ENCODE data around the gene ZRANB3.
"Not testable (repeated sequence)": the region's sequence is repeated elsewhere in the genome, so short reads cannot be mapped to it uniquely, and the experiment has no call there.

ZRANB3 gene

DNA sequence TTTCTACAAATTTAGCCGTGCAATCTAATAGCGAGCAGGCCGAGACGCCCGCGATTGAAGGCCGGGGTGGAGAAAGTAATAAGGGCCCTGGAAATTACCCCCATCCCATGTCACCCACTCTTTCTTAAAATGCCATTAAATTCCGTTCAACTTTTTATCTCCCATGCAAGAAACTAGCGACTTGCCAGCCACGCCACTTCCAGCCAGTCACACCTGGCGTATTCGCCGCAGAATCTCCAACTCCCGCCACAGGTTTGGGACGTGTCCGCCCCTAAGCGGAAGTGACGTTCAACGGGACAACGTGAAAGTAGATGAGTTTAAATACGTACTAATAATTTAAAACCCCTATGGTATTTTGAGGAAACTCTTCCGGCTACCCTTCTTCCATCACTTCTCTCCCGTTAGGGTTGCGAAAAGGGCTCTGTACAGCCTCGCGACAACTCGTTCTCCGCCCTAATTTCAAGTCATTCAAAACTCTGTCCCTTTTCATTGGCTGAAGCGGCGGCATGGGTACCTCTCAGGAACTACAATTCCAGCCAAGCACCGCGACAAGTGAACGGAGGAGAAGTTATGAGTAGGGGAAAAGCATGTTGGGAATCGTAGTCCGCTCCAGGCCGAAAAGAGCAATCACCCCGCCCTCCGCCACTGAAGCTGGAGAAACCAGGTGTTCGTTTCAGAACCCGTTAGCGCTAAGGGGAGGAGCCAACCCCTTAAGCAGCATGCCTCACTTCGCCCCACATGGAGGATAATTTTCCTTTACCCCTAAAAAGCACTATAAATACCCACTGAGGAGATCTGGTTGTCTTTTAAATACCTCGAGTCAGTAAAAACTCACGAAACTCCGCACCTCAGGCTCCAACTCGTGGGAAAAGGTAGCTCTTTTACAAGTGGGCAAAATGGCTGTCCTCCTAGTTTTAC is at the start of gene ZRANB3:
Gene ZRANB3, minus strand, starts transcription at position 906 of the 918 bp plus-strand sequence.
- H3K4me3 ChIP-seq (ENCODE audit: low read depth in 1 of 2, low read length in 2 of 2): peak within 1 kb of the TSS; percentile 86 to 95
- peak within 1 kb of the TSS; percentile 55 for H3K9ac ChIP-seq (ENCODE audit: low read length)
- H3K36me3 ChIP-seq (ENCODE audit: insufficient read depth, low read length): no peaks in the 10 kb centered on the region
- peaks cover 6% of the 10 kb centered on the region for H3K4me1 ChIP-seq (ENCODE audit: insufficient read depth, low read length)
- H3K27me3 ChIP-seq (ENCODE audit: control insufficient read depth in 1 of 2, insufficient read depth in 2 of 2, low read length in 2 of 2): no peaks in the 10 kb centered on the region
- peak within 1 kb of the TSS; percentile 88 for H3K27ac ChIP-seq (ENCODE audit: low read depth, low read length)
- no peaks in the 10 kb centered on the region for H3K9me3 ChIP-seq (ENCODE audit: low read length)

DNA sequence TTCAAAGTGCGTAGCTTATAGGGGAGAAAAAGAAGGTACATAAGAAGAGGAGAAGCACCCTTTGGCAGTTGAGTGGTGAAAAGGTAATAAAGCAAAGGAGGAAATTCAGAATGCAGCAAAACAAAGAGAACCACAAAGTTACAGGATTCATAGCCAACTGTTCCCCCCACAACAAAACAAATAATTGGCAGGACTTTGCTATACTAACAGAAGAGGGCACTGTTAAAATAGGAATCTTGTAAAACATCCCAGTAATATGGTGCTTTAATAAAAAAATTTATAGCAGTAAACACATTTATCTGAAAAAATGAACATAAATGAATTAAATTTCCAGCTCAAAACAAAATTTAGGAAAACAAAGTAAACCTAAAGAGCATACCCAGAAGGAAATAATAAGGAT is 42.6 kb upstream of the ZRANB3 start:
- no peak overlapping the region for H3K4me3 ChIP-seq (ENCODE audit: low read depth in 1 of 2, low read length in 2 of 2)
- H3K9me3 ChIP-seq (ENCODE audit: low read length): no peaks in the 10 kb centered on the region

GRCh38 chr2:135570884-135571283 is 39.9 kb upstream of the ZRANB3 start:
- H3K36me3 ChIP-seq (ENCODE audit: insufficient read depth, low read length): peaks cover 3% of the 10 kb centered on the region
- no peak overlapping the region for H3K27ac ChIP-seq (ENCODE audit: low read depth, low read length)
- no peak overlapping the region for H3K9ac ChIP-seq (ENCODE audit: low read length)
- H3K9me3 ChIP-seq (ENCODE audit: low read length): no peaks in the 10 kb centered on the region
- no peak overlapping the region for H3K4me3 ChIP-seq (ENCODE audit: low read depth in 1 of 2, low read length in 2 of 2)
- no peaks in the 10 kb centered on the region for H3K4me1 ChIP-seq (ENCODE audit: insufficient read depth, low read length)
- H3K27me3 ChIP-seq (ENCODE audit: control insufficient read depth in 1 of 2, insufficient read depth in 2 of 2, low read length in 2 of 2): no peaks in the 10 kb centered on the region

More for the DNA sequence above, 42.6 kb upstream of the ZRANB3 start:
- H3K27ac ChIP-seq (ENCODE audit: low read depth, low read length): no peak overlapping the region
- H3K36me3 ChIP-seq (ENCODE audit: insufficient read depth, low read length): peaks cover 3% of the 10 kb centered on the region
- no peak overlapping the region for H3K9ac ChIP-seq (ENCODE audit: low read length)
- H3K4me1 ChIP-seq (ENCODE audit: insufficient read depth, low read length): no peaks in the 10 kb centered on the region
- H3K27me3 ChIP-seq (ENCODE audit: control insufficient read depth in 1 of 2, insufficient read depth in 2 of 2, low read length in 2 of 2): no peaks in the 10 kb centered on the region

DNA sequence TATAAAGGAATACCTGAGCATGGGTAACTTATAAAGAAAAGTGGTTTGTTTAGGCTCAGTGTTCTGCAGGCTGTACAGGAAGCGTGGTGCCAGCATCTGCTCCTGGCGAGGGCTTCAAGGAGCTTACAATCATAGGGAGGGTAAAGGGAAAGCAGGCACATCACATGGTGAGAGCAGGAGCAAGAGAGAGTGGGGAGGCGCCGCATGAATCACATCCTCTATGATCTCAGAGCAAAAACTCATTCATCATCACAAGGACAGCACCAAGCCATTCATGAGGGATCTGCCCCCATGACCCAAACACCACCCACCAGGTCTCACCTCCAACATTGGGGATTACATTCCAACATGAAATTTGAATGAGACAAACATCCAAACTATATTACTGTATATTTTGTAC is 32.8 kb upstream of the ZRANB3 start:
- Histone ChIP-seq H3K27ac (ENCODE audit: low read depth, low read length) (no peak overlapping the region), H3K4me1 (ENCODE audit: insufficient read depth, low read length) (no peaks in the 10 kb centered on the region), H3K36me3 (ENCODE audit: insufficient read depth, low read length) (no peaks in the 10 kb centered on the region), H3K4me3 (ENCODE audit: low read depth in 1 of 2, low read length in 2 of 2) (no peak overlapping the region), H3K9me3 (ENCODE audit: low read length) (no peaks in the 10 kb centered on the region), H3K9ac (ENCODE audit: low read length) (no peak overlapping the region), H3K27me3 (ENCODE audit: control insufficient read depth in 1 of 2, insufficient read depth in 2 of 2, low read length in 2 of 2) (no peaks in the 10 kb centered on the region)

DNA sequence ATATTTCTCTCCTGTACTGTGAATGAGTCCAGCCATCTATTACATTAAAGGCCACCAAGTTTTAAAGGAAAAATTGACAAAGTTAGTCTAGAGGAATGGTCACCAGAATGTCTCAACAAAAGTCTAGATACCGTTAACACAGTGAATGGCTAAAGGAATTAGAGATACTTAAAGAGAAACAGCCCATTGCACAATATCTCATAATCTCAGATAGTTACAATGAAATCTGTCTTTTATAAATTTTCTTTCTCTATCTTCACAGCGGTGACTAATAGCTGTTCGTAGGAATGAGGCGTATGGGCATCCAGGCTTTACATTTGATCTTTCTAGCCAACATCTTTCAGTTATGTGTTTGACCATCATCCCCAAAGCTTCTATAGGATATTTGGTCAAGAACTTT is 30.9 kb upstream of the ZRANB3 start:
- Histone ChIP-seq H3K36me3 (ENCODE audit: insufficient read depth, low read length) (no peaks in the 10 kb centered on the region), H3K4me3 (ENCODE audit: low read depth in 1 of 2, low read length in 2 of 2) (no peak overlapping the region), H3K27ac (ENCODE audit: low read depth, low read length) (no peak overlapping the region), H3K4me1 (ENCODE audit: insufficient read depth, low read length) (no peaks in the 10 kb centered on the region), H3K9me3 (ENCODE audit: low read length) (no peaks in the 10 kb centered on the region), H3K27me3 (ENCODE audit: control insufficient read depth in 1 of 2, insufficient read depth in 2 of 2, low read length in 2 of 2) (no peaks in the 10 kb centered on the region), H3K9ac (ENCODE audit: low read length) (no peak overlapping the region)

DNA sequence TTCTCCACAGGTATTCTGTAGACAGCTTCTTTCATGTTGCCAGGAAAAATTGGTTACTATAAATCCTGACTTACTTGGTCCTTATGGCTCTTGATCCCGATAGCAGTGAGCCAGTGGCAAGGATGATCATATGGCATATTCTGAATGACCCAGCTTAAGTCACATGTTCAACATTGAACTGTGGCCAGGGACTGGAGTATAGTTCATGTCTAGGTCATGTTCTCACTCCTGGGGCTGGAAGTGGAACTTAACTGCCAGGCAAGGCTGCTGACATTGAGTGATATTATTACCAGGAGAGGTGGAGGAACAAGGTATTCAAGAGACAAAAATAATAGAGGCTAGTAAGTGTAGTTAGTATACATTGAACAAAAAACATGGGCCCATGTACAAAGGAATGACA is 26.5 kb upstream of the ZRANB3 start:
- Histone ChIP-seq H3K27ac (ENCODE audit: low read depth, low read length) (no peak overlapping the region), H3K9ac (ENCODE audit: low read length) (no peak overlapping the region), H3K4me3 (ENCODE audit: low read depth in 1 of 2, low read length in 2 of 2) (no peak overlapping the region), H3K27me3 (ENCODE audit: control insufficient read depth in 1 of 2, insufficient read depth in 2 of 2, low read length in 2 of 2) (no peaks in the 10 kb centered on the region), H3K36me3 (ENCODE audit: insufficient read depth, low read length) (no peaks in the 10 kb centered on the region), H3K4me1 (ENCODE audit: insufficient read depth, low read length) (no peaks in the 10 kb centered on the region), H3K9me3 (ENCODE audit: low read length) (no peaks in the 10 kb centered on the region)

GRCh38 chr2:135555311-135555710 is 24.3 kb upstream of the ZRANB3 start:
- no peaks in the 10 kb centered on the region for H3K27me3 ChIP-seq (ENCODE audit: control insufficient read depth in 1 of 2, insufficient read depth in 2 of 2, low read length in 2 of 2)
- no peak overlapping the region for H3K9ac ChIP-seq (ENCODE audit: low read length)
- H3K36me3 ChIP-seq (ENCODE audit: insufficient read depth, low read length): no peaks in the 10 kb centered on the region
- H3K4me3 ChIP-seq (ENCODE audit: low read depth in 1 of 2, low read length in 2 of 2): no peak overlapping the region
- H3K9me3 ChIP-seq (ENCODE audit: low read length): no peaks in the 10 kb centered on the region
- no peak overlapping the region for H3K27ac ChIP-seq (ENCODE audit: low read depth, low read length)
- no peaks in the 10 kb centered on the region for H3K4me1 ChIP-seq (ENCODE audit: insufficient read depth, low read length)

DNA sequence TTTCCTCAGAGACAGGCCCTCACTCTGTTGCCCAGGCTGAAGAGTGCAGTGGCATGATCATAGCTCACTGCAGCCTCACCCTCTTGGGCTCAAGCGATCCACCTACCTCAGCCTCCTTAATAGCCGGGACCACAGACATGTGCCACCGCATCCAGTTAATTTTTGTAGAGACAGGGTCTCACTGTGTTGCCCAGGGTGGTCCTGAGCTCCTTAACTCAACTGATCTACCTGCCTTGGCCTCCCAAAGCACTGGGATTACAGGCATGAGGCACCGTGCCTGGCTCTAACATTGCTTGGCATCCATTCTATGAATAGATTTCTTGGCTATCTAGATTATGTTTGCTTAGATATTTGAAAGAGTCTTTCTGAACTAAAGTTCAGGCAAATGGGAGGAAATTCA is 21.9 kb upstream of the ZRANB3 start:
- Histone ChIP-seq H3K27me3 (ENCODE audit: control insufficient read depth in 1 of 2, insufficient read depth in 2 of 2, low read length in 2 of 2) (no peaks in the 10 kb centered on the region), H3K9me3 (ENCODE audit: low read length) (no peaks in the 10 kb centered on the region), H3K36me3 (ENCODE audit: insufficient read depth, low read length) (no peaks in the 10 kb centered on the region), H3K27ac (ENCODE audit: low read depth, low read length) (no peak overlapping the region), H3K4me1 (ENCODE audit: insufficient read depth, low read length) (no peaks in the 10 kb centered on the region), H3K9ac (ENCODE audit: low read length) (no peak overlapping the region), H3K4me3 (ENCODE audit: low read depth in 1 of 2, low read length in 2 of 2) (no peak overlapping the region)

- Histone ChIP-seq H3K27ac (ENCODE audit: low read depth, low read length) (no peak overlapping the region), H3K9me3 (ENCODE audit: low read length) (no peaks in the 10 kb centered on the region), H3K36me3 (ENCODE audit: insufficient read depth, low read length) (no peaks in the 10 kb centered on the region), H3K4me1 (ENCODE audit: insufficient read depth, low read length) (no peaks in the 10 kb centered on the region), H3K4me3 (ENCODE audit: low read depth in 1 of 2, low read length in 2 of 2) (no peak overlapping the region), H3K9ac (ENCODE audit: low read length) (no peak overlapping the region), H3K27me3 (ENCODE audit: control insufficient read depth in 1 of 2, insufficient read depth in 2 of 2, low read length in 2 of 2) (no peaks in the 10 kb centered on the region)
Observed at GRCh38 chr2:135551356-135551755, 20.3 kb upstream of the ZRANB3 start.

- no peaks in the 10 kb centered on the region for H3K27me3 ChIP-seq (ENCODE audit: control insufficient read depth in 1 of 2, insufficient read depth in 2 of 2, low read length in 2 of 2)
- H3K27ac ChIP-seq (ENCODE audit: low read depth, low read length): no peak overlapping the region
- no peaks in the 10 kb centered on the region for H3K9me3 ChIP-seq (ENCODE audit: low read length)
- H3K4me3 ChIP-seq (ENCODE audit: low read depth in 1 of 2, low read length in 2 of 2): no peak overlapping the region
- H3K9ac ChIP-seq (ENCODE audit: low read length): no peak overlapping the region
- H3K36me3 ChIP-seq (ENCODE audit: insufficient read depth, low read length): no peaks in the 10 kb centered on the region
- no peaks in the 10 kb centered on the region for H3K4me1 ChIP-seq (ENCODE audit: insufficient read depth, low read length)
Observed at GRCh38 chr2:135547311-135547710, 16.3 kb upstream of the ZRANB3 start.

DNA sequence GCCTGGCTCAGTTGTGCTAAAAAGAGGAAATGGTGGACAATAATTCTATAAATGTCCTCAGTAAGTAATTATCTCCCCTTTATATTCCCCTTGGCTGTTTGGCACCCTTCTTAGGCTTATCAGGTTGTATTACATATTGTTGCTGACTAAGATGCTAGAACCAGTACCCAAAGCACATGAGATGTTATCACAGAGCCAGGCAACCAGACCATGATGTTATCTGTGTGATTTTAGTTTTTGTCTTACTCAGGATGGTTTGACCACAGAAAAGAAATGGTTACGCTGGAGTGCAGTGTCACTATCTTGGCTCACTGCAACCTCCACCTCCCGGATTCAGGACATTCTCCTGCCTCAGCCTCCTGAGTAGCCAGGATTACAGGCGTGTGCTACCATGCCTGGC is 15.4 kb upstream of the ZRANB3 start:
- H3K27ac ChIP-seq (ENCODE audit: low read depth, low read length): no peak overlapping the region

GRCh38 chr2:135533545-135533944 is 2.5 kb upstream of the ZRANB3 start:
- H3K27me3 ChIP-seq (ENCODE audit: control insufficient read depth in 1 of 2, insufficient read depth in 2 of 2, low read length in 2 of 2); H3K4me3 ChIP-seq (ENCODE audit: low read depth in 1 of 2, low read length in 2 of 2); H3K4me1 ChIP-seq (ENCODE audit: insufficient read depth, low read length); H3K9ac ChIP-seq (ENCODE audit: low read length); H3K36me3 ChIP-seq (ENCODE audit: insufficient read depth, low read length); H3K27ac ChIP-seq (ENCODE audit: low read depth, low read length); H3K9me3 ChIP-seq (ENCODE audit: low read length): not testable (repeated sequence)

More for the DNA sequence above, 15.4 kb upstream of the ZRANB3 start:
- Histone ChIP-seq H3K27me3 (ENCODE audit: control insufficient read depth in 1 of 2, insufficient read depth in 2 of 2, low read length in 2 of 2) (no peaks in the 10 kb centered on the region), H3K36me3 (ENCODE audit: insufficient read depth, low read length) (no peaks in the 10 kb centered on the region), H3K4me3 (ENCODE audit: low read depth in 1 of 2, low read length in 2 of 2) (no peak overlapping the region), H3K9ac (ENCODE audit: low read length) (no peak overlapping the region), H3K9me3 (ENCODE audit: low read length) (no peaks in the 10 kb centered on the region), H3K4me1 (ENCODE audit: insufficient read depth, low read length) (no peaks in the 10 kb centered on the region)

All from muscle layer of colon (tissue), 2 donors.